AG09319 (cell line): ENCODE data around the gene RPTOR.

Source experiments
- DNase-seq: peaks from one replicate; pipeline ENCODE4 v3.0.0-alpha.2; 2010; ENCODE audit warnings: low read depth; ENCODE audit errors: extremely low read depth
- CTCF ChIP-seq: IDR thresholded peaks from 2 replicates; pipeline ENCODE4 v1.5.1; 2011; ENCODE audit warnings: low read depth, mild to moderate bottlenecking, inconsistent platforms, low read length, moderate library complexity

RPTOR gene

GRCh38 chr17:80516171-80516932 is 28.3 kb upstream of the RPTOR start:
- DNase-seq = no peak
- TF ChIP-seq CTCF = no peak

- DNase-seq = no peak
- TF ChIP-seq CTCF = no peak
Measured at GRCh38 chr17:80517641-80518040, 27.0 kb upstream of the RPTOR start.

GRCh38 chr17:80518392-80518791 is 26.2 kb upstream of the RPTOR start:
- TF ChIP-seq CTCF = no peak
- no peak for DNase-seq

- no peak for TF ChIP-seq CTCF
Measured at GRCh38 chr17:80519091-80519781, 25.4 kb upstream of the RPTOR start.

GRCh38 chr17:80520810-80521455 is 23.7 kb upstream of the RPTOR start:
- TF ChIP-seq CTCF = no peak
- no peak for DNase-seq

More at GRCh38 chr17:80519091-80519781, 25.4 kb upstream of the RPTOR start:
- DNase-seq = no peak

- TF ChIP-seq CTCF = no peak
- DNase-seq = no peak
Measured at GRCh38 chr17:80523054-80523744, 21.4 kb upstream of the RPTOR start.
